Erythroblast (primary cell): ENCODE measurements around the gene MRPS15.

Source experiments
- GATA1 ChIP-seq: IDR thresholded peaks from 2 replicates; pipeline ENCODE4 v1.6.1; 2011; ENCODE audit warnings: low read depth, mild to moderate bottlenecking, control low read depth, low read length, moderate library complexity
- POLR2A ChIP-seq: IDR thresholded peaks from 2 replicates; pipeline ENCODE4 v1.6.1; 2011; ENCODE audit warnings: mild to moderate bottlenecking, low read length

DNA sequence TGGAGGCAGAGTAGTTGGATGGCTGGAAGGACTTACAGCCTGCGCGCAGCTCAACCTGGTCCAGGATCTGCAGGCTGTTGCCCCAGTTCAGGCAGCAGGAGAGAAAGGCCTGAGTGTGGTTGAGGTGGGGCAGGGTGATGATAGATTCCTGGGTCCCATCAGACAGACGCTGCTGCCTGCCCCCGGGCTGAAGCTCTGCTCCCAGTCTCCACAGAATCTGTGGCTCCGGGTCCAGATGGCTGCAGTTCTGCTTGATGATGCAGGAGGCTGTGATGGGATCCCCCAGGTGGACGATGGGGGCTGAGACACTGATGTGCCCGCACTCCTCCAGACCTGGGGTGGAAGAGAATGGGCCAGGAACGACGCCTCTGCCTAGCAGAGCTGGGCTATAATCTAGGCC, 11.2 kb upstream of the MRPS15 start:
- no peak for TF ChIP-seq POLR2A
- no peak for TF ChIP-seq GATA1
